ENCODE measurements around the gene SPATA6.
"Not testable (repeated sequence)": the region's sequence is repeated elsewhere in the genome, so short reads cannot be mapped to it uniquely, and the experiment has no call there.

The SPATA6 gene

GRCh38 chr1:48282329-48282728 lies 189.7 kb downstream of the SPATA6 start:
- not testable (repeated sequence) for DNase-seq (ENCODE audit: low spot score); H3K27ac ChIP-seq (replicated peaks; ENCODE audit: low read length); H3K27me3 ChIP-seq (ENCODE audit: control insufficient read depth in 3 of 3, insufficient read depth in 3 of 3, low read depth in 1 of 3, low read length in 3 of 3); H3K18ac ChIP-seq (ENCODE audit: low read length); H2BK15ac ChIP-seq (ENCODE audit: low read length); H4K91ac ChIP-seq (ENCODE audit: low read depth, low read length, poor library complexity); H2BK12ac ChIP-seq (ENCODE audit: low read length); H3K9ac ChIP-seq (ENCODE audit: low read depth, low read length, poor library complexity); H3K4me1 ChIP-seq (ENCODE audit: control insufficient read depth in 2 of 2, insufficient read depth in 1 of 2, low read depth in 1 of 2, low read length in 2 of 2); H2BK5ac ChIP-seq (ENCODE audit: low read length); H3K23ac ChIP-seq (ENCODE audit: low read depth, low read length, poor library complexity); H3K4ac ChIP-seq (ENCODE audit: low read length); H3K9me3 ChIP-seq (replicated peaks in 1 of 2; ENCODE audit: control insufficient read depth in 2 of 2, insufficient read depth in 1 of 2, low read depth in 1 of 2, low read length in 2 of 2); H3K36me3 ChIP-seq (replicated peaks in 1 of 2; ENCODE audit: control insufficient read depth in 2 of 2, insufficient read depth in 2 of 2, low read length in 2 of 2); H3K4me2 ChIP-seq (ENCODE audit: insufficient read depth, low read length, poor library complexity, severe bottlenecking); H2AK5ac ChIP-seq (ENCODE audit: low read depth, low read length); H2BK120ac ChIP-seq (ENCODE audit: low read depth, low read length); H2AFZ ChIP-seq (ENCODE audit: low read length); H3K4me3 ChIP-seq (ENCODE audit: low read length in 2 of 2); H3K14ac ChIP-seq (ENCODE audit: low read length); H3K79me1 ChIP-seq (ENCODE audit: low read depth, low read length); H4K8ac ChIP-seq (ENCODE audit: low read depth, low read length)

DNA sequence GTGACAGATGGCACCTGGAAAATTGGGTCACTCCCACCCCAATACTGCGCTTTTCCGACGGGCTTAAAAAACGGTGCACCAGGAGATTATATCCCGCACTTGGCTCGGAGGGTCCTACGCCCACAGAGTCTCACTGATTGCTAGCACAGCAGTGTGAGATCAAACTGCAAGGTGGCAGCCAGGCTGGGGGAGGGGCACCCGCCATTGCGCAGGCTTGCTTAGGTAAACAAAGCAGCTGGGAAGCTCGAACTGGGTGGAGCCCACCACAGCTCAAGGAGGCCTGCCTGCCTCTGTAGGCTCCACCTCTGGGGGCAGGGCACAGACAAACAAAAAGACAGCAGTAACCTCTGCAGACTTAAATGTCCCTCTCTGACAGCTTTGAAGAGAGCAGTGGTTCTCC lies 194.6 kb downstream of the SPATA6 start:
- not testable (repeated sequence) for H3K27ac ChIP-seq (replicated peaks; ENCODE audit: low read length); H3K4me2 ChIP-seq (ENCODE audit: insufficient read depth, low read length, poor library complexity, severe bottlenecking); H4K8ac ChIP-seq (ENCODE audit: low read depth, low read length); H3K18ac ChIP-seq (ENCODE audit: low read length); H2BK12ac ChIP-seq (ENCODE audit: low read length); H2AK5ac ChIP-seq (ENCODE audit: low read depth, low read length); H3K14ac ChIP-seq (ENCODE audit: low read length); H3K4ac ChIP-seq (ENCODE audit: low read length); H3K23ac ChIP-seq (ENCODE audit: low read depth, low read length, poor library complexity); H2BK120ac ChIP-seq (ENCODE audit: low read depth, low read length); H2BK5ac ChIP-seq (ENCODE audit: low read length); H3K79me1 ChIP-seq (ENCODE audit: low read depth, low read length); H3K9me3 ChIP-seq (replicated peaks in 1 of 2; ENCODE audit: control insufficient read depth in 2 of 2, insufficient read depth in 1 of 2, low read depth in 1 of 2, low read length in 2 of 2); H4K91ac ChIP-seq (ENCODE audit: low read depth, low read length, poor library complexity); H2BK15ac ChIP-seq (ENCODE audit: low read length); H2AFZ ChIP-seq (ENCODE audit: low read length); H3K4me3 ChIP-seq (ENCODE audit: low read length in 2 of 2); H3K4me1 ChIP-seq (ENCODE audit: control insufficient read depth in 2 of 2, insufficient read depth in 1 of 2, low read depth in 1 of 2, low read length in 2 of 2); H3K9ac ChIP-seq (ENCODE audit: low read depth, low read length, poor library complexity); H3K27me3 ChIP-seq (ENCODE audit: control insufficient read depth in 3 of 3, insufficient read depth in 3 of 3, low read depth in 1 of 3, low read length in 3 of 3); DNase-seq (ENCODE audit: low spot score); H3K36me3 ChIP-seq (replicated peaks in 1 of 2; ENCODE audit: control insufficient read depth in 2 of 2, insufficient read depth in 2 of 2, low read length in 2 of 2)
- WGBS, 2 donors (ENCODE audit: extremely low coverage in 2 of 2, insufficient read length in 2 of 2, insufficient replicate concordance in 1 of 2) = no CpG with 5 or more reads among the region's 10 CpGs

DNA sequence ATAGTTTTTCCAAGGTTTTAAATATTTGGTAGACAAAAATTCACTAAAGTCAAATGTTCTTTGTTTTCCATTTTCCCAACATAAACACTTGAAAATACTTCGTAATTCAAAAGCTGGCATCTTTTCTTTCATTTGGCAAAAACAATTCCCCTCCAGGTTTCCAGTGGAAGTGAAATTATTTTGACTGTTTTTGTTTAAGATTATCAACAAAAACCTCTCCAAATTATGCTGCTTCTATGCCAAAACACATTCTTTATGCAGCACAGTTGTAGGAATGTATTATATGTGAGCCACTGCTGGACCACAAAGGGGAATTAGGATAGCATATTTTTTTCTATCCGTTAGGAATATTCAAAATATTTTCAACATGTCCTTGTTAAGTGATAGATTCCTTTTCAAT lies 205.4 kb downstream of the SPATA6 start:
- Histone ChIP-seq H3K9me3 (replicated peaks in 1 of 2; ENCODE audit: control insufficient read depth in 2 of 2, insufficient read depth in 1 of 2, low read depth in 1 of 2, low read length in 2 of 2) (no peaks in the 10 kb centered on the region), H4K91ac (ENCODE audit: low read depth, low read length, poor library complexity) (no peak overlapping the region), H3K4me1 (ENCODE audit: control insufficient read depth in 2 of 2, insufficient read depth in 1 of 2, low read depth in 1 of 2, low read length in 2 of 2) (no peaks in the 10 kb centered on the region), H3K14ac (ENCODE audit: low read length) (no peak overlapping the region), H3K18ac (ENCODE audit: low read length) (no peak overlapping the region), H3K4me2 (ENCODE audit: insufficient read depth, low read length, poor library complexity, severe bottlenecking) (no peak overlapping the region), H3K9ac (ENCODE audit: low read depth, low read length, poor library complexity) (no peak overlapping the region), H4K8ac (ENCODE audit: low read depth, low read length) (no peak overlapping the region), H3K36me3 (replicated peaks in 1 of 2; ENCODE audit: control insufficient read depth in 2 of 2, insufficient read depth in 2 of 2, low read length in 2 of 2) (no peaks in the 10 kb centered on the region), H2AFZ (ENCODE audit: low read length) (no peak overlapping the region), H3K27ac (replicated peaks; ENCODE audit: low read length) (no peak overlapping the region), H3K4me3 (ENCODE audit: low read length in 2 of 2) (no peak overlapping the region), H2BK120ac (ENCODE audit: low read depth, low read length) (no peak overlapping the region), H2BK12ac (ENCODE audit: low read length) (no peak overlapping the region), H2BK5ac (ENCODE audit: low read length) (no peak overlapping the region), H3K79me1 (ENCODE audit: low read depth, low read length) (no peaks in the 10 kb centered on the region), H3K27me3 (ENCODE audit: control insufficient read depth in 3 of 3, insufficient read depth in 3 of 3, low read depth in 1 of 3, low read length in 3 of 3) (no peaks in the 10 kb centered on the region), H3K23ac (ENCODE audit: low read depth, low read length, poor library complexity) (no peak overlapping the region), H2BK15ac (ENCODE audit: low read length) (no peak overlapping the region), H3K4ac (ENCODE audit: low read length) (no peak overlapping the region), H2AK5ac (ENCODE audit: low read depth, low read length) (no peak overlapping the region)
- WGBS, 2 donors (ENCODE audit: extremely low coverage in 2 of 2, insufficient read length in 2 of 2, insufficient replicate concordance in 1 of 2) = no CpG with 5 or more reads among the region's 2 CpGs
- DNase-seq (ENCODE audit: low spot score) = no peak

DNA sequence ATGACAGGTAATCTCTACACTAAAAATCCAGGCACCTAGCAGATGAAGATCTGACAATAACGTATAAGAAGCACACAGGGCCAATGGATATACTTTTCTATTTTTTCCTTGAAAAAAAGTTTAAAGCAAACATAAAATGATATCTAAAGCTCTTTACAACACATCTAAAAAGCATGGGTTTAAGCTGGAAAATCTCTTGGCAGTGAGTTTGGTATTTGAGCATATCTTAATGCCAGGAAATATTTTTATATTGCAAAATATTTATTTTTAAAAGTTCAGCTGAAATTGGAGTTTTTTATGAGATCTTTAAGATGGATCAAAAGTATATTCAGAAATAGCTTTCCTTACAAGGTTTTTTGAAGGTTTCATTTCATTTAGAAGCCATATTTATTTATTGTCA lies 209.0 kb downstream of the SPATA6 start:
- H3K23ac ChIP-seq (ENCODE audit: low read depth, low read length, poor library complexity) = no peak overlapping the region
- no peak for DNase-seq (ENCODE audit: low spot score)
- WGBS, 2 donors (ENCODE audit: extremely low coverage in 2 of 2, insufficient read length in 2 of 2, insufficient replicate concordance in 1 of 2) = no CpG with 5 or more reads among the region's 1 CpG

More for the DNA sequence above, 209.0 kb downstream of the SPATA6 start:
- no peak overlapping the region for H2BK120ac ChIP-seq (ENCODE audit: low read depth, low read length)
- H3K4ac ChIP-seq (ENCODE audit: low read length) = no peak overlapping the region
- H2BK5ac ChIP-seq (ENCODE audit: low read length) = no peak overlapping the region
- H2AFZ ChIP-seq (ENCODE audit: low read length) = no peak overlapping the region
- no peak overlapping the region for H2BK15ac ChIP-seq (ENCODE audit: low read length)
- no peak overlapping the region for H2BK12ac ChIP-seq (ENCODE audit: low read length)
- no peak overlapping the region for H4K8ac ChIP-seq (ENCODE audit: low read depth, low read length)
- H3K9me3 ChIP-seq (replicated peaks in 1 of 2; ENCODE audit: control insufficient read depth in 2 of 2, insufficient read depth in 1 of 2, low read depth in 1 of 2, low read length in 2 of 2) = no peaks in the 10 kb centered on the region
- no peaks in the 10 kb centered on the region for H3K79me1 ChIP-seq (ENCODE audit: low read depth, low read length)
- H3K18ac ChIP-seq (ENCODE audit: low read length) = no peak overlapping the region
- H3K27ac ChIP-seq (replicated peaks; ENCODE audit: low read length) = no peak overlapping the region
- H4K91ac ChIP-seq (ENCODE audit: low read depth, low read length, poor library complexity) = no peak overlapping the region
- H3K4me1 ChIP-seq (ENCODE audit: control insufficient read depth in 2 of 2, insufficient read depth in 1 of 2, low read depth in 1 of 2, low read length in 2 of 2) = no peaks in the 10 kb centered on the region
- H3K4me2 ChIP-seq (ENCODE audit: insufficient read depth, low read length, poor library complexity, severe bottlenecking) = no peak overlapping the region
- no peak overlapping the region for H3K14ac ChIP-seq (ENCODE audit: low read length)
- H2AK5ac ChIP-seq (ENCODE audit: low read depth, low read length) = no peak overlapping the region
- no peaks in the 10 kb centered on the region for H3K27me3 ChIP-seq (ENCODE audit: control insufficient read depth in 3 of 3, insufficient read depth in 3 of 3, low read depth in 1 of 3, low read length in 3 of 3)
- H3K4me3 ChIP-seq (ENCODE audit: low read length in 2 of 2) = no peak overlapping the region
- no peaks in the 10 kb centered on the region for H3K36me3 ChIP-seq (replicated peaks in 1 of 2; ENCODE audit: control insufficient read depth in 2 of 2, insufficient read depth in 2 of 2, low read length in 2 of 2)
- no peak overlapping the region for H3K9ac ChIP-seq (ENCODE audit: low read depth, low read length, poor library complexity)
